ENCODE measurements around the gene KLF13. TPM values are rescaled to one million over a fixed set of nuclear protein-coding genes. Genes with fewer than 3 reads are reported as not detected.
A peak's percentile ranks its signal among the peaks of the same experiment; 100 is the strongest.
"Not testable (repeated sequence)": the region's sequence is repeated elsewhere in the genome, so short reads cannot be mapped to it uniquely, and the experiment has no call there.

The KLF13 gene
- total RNA-seq, 1 donor from 2014 or later: 21.4 TPM

DNA sequence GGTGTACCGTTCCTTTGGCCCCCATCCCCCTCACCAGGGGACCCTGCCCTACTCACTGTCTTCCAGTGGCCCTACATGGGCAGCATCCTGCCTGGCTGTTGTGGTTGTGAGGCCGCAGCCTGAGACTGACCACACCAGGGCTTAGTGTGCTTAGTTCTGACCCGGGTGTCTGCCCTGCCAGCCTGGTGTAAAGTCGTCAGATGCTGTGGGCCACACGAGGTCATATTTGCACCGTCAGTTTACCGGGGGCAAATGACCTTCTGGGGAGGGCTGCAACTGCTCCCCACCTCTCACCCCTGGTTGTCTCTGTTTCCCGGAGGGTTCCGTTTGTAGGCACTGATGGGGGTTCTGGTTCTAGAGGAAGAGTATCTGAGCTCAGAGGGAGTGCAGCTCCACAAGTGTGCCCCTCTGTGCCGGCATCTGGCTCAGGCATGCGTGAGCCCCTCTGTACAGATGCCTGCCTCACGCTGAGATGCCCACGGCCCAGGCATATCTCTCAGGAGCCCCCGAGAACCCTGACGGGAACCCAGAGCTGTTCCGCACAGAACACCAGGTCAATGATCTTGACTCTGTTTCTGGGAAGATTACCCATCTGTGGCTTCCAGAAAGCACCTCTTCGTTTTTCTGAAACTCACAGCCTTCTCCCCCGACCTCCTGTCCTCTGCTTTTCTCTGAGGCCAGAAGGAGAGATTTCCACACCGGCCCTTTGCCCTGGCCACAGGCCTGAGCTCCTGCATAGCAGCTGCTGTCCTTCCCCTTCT is 19.2 kb downstream of the KLF13 start:
- no peak for DNase-seq (ENCODE audit: low read depth in 2 of 2)

DNA sequence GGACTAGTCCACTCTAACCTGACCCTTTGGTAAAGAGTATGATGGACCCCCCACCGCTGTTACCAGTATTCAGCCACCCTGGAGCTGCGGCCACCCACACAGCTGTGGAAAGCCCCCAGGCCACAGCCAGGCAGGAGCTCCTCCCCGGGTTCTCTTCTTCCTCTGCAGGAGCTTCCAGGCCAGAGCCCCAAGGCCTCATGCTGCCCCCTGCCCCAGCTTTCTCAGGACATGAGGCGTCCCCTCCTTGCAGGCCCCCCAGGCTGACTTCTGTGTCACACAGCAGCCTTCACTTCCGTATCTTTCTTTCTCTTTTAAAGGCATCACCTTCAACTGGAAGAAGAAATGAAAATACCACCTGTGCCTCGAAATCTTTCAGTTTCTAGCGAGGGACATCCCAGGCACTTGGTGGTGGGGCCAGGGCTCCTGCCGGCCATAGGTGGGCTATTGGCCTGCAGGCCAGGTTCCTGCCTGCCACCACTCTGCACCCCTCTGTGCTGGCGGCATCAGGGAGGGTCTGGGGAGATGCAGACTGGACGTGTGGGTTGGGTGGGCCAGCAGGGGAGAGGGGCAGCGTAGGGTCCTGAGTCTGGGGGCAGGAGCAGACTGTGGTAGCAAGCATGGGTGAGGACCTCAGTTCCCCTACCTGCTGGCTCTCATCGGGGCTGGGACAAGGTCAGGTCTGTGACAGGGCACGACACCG is 19.9 kb downstream of the KLF13 start:
- DNase-seq (ENCODE audit: low read depth in 2 of 2): no peak

DNA sequence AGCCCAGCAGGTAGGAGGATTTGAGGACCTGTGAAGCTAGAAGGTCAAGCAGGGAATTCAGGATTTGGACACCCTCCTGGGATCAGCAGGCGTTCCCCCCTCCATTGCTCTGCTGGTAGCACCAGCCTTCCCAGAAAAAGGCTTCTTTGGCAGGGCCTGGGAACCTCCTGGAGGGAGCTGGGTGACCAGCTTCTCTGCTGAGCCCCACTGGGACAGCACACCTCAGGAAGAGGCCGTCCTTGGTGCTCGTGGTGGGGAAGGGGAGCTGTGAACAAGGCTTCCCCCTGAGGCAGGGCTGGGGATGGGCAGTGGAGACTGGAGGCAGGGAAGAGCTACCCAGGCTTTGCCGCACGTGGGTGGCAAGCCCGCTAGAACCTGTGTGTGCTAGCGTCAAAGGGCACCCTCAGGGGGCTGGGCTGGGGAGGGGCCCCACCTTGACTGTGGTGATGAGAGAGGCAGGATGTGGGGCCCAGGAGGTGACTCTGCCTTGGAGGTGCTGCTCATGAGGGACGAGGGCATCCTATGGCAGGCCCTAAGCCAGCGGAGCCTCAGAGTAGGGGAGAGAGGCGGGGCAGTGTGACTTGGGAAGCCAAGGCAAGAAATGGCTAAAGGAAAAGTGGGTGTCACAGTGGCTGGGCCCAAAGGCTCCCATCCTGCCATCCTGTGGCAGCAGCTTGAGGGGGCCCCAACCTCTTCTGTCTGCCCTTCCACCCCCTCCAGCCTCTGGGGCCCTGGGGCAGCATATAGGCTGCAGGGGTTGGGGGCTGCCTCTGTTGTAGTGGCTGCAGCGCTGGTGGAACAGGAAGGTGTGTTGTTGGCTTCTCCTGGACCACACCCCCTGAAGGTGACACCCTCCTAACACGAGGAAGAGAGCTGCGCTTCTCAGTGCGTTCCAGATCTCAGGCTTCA is 20.7 kb downstream of the KLF13 start:
- DNase-seq (ENCODE audit: low read depth in 2 of 2): no peak

DNA sequence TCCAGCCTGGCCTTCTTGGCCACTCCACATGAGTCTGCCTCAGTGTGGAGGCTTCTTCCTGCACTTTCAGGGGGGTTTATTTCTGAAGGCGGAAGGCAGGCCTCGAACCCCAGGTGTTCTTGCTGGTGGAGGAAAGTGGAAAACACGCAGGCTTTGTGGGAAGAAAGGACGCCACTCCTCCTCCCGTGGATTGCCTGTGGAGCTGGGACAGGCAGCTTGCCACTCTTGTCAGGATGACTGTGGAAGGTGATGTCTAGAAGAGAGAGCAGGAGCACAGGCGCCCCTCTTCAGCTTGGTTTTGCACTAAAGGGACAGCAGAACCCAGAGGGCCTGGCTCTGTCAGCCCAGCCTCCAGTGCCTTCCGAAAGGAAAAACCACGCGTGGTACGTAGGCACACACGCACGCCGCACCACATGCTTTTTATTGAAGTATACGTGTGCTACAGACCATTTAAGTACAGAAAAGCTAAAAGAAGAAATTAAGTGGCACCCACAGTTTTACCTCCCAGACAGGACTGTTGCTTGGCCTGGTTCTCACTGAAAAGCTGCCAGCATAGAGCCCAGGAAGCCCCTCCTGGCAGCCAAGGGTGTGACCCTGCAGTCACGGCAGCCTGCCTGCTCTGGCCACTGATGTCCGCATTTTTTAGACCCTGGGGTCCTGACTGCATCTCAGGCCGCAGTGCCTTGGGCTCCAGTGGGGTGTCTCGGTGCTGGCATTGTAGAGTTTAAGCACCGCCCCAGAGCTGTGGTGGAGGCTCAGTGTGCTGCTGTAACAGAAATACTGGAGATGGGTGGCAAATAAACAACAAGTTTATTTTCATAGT is 21.6 kb downstream of the KLF13 start:
- DNase-seq (ENCODE audit: low read depth in 2 of 2): no peak

DNA sequence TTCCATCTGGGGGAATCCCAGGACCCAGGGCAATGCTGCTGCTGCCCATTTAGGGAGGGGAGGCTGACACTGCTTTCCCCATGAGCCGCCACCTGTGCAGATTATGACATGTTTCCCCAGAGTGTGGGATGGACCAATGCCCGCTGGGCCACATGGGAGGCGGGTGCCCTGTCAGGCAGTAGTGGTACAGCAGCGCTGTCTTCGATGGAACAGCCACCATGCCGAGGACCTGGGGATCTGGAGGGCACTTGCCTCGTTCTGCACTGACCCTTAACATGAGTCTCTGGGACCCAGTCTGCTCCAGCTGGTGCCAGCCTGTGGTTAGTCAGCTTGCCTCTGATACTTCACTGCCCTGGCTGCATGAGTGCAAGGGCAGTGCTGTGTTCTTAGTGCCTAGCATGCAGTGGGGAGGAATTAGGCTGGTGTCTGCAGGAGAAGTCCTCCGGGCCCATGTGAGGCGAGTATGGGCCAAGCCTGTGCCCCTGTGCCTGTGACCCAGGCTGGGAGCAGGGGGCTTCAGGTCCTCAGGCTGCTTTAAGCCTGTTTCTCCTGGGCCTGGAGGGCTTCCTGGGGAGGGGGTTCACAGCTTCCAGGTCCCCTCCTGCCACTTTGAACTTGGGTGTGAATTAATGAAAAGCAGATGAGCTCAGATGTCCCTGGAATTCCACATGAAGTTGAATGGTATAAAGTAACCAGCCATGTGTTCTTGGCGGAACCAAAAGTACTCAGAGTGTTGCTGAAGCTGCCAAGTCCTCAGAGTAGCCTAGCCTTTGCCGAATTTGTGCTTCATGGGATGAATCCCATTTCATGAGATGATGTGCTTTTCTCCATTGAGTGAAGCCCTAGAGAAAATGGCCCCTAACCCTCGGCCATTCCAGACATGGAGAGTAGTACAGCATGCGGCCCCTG is 22.9 kb downstream of the KLF13 start:
- DNase-seq (ENCODE audit: low read depth in 2 of 2): no peak

DNA sequence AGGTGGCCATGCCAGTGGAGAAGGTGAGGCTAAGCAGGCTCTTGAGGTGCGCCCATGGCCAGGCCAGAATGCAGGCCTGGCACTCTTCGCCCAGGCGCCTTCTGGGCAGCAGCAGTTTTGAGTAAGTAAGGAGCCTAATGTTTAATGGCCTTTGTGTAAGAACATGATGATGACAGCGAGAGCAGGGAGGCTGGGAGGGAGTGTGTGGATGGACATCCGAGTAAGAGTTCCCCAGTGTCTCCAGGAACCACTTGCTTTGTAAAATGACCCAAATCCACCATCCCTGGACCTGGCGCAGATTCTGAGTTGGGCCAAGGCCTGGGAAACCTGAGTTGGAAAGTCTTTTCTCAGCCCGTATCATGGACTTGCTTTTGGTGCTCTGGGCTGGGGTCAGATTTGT is 24.1 kb downstream of the KLF13 start:
- DNase-seq (ENCODE audit: low read depth in 2 of 2): no peak

DNA sequence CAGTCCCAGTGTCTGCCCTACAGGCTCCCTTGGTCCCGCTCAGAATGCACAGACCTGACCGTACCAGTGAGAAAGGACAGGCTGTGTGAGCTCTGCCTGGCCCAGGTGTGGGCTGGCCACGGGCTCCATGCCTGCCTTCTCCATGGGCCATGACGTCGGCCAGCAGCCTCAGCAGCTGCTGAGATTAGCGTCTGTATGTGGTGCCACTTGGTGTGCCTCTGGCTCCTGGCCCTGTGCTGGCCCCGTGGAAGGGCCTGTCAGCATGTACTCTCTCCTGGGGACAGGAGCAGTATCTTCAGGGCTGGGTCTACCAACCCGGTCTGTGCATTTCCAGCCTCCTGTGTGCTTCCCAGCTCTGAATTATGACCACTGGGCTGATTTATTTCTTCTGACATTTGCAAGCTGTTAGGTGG is 25.7 kb downstream of the KLF13 start:
- DNase-seq (ENCODE audit: low read depth in 2 of 2): no peak

DNA sequence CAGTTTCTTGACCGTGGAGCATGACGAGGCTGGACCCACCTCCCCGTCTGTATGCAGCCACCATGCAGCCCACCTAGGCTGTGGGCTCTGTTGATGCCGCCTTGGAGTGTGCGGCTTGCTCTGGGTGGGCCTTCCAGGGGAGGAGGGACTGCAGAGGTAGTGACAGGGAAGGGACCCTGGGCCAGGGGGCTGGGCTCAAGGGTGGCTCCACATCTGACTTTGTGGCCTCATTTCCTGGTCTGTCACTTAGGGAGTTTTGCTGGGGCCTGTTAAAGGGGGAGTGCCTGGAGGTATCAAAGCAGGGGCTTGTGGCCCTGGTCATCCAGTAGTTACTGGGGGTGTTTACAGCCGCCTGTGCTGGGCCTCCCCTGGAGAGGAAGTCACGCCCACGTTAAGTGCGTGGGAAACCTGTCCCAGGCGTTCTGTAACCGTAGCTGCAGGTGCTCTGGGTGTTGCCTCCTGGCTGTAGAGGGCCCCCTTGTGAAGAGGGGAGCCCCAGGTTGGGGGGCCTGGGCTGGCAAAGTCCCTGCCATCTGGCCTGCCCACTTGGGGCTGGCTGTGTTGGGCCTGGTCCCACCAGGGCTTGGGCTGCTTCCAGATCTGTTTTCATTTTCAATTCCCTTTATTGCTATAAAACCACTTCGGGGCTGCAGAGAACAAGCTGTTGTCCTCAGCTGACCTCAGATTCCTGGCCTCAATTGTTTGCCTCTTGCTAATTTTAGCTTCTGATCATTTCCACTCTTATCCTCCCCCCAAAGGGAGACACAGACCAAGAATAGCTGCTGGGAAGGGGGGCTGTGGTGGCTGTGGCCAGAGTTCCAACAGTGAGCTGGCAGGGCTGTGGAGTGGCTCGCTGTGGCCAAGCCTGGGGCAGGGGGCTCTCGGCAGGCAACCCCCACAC is 26.5 kb downstream of the KLF13 start:
- DNase-seq (ENCODE audit: low read depth in 2 of 2): peak; percentile 80 to 82

DNA sequence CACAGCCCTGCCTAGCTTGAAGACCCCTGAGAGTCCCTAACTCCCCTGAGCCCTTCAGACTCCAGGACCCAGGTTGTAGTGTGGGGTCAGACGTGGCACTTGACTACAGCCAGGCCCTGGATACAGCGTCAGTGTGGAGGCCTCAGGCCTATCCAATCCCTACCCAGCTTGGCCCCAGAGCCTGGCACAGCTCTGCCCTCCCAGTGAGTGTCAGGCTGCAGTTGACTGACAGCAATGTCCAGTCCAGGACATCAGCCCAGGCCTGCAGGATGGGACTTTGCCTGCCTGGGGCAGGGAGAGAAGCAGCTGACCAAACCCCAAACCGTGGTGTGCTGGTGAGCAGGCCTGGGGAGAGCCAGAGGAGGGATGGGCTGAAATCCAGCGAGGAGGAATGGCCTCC is 27.3 kb downstream of the KLF13 start:
- no peak for DNase-seq (ENCODE audit: low read depth in 2 of 2)

DNA sequence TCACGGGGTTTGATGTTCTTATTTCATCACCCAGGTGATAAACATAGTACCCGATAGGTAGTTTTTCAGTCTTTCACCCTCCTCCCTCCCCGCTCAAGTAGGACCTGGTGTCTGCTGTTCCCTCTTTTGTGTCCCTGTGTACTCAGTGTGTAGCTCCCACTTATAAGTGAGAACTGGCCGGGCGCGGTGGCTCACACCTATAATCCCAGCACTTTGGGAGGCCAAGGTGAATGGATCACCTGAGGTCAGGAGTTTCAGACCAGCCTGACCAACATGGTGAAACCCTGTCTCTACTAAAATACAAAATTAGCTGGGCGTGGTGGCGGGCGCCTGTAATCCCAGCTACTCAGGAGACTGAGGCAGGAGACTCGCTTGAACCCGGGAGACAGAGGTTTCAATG is 29.5 kb downstream of the KLF13 start:
- DNase-seq (ENCODE audit: low read depth in 2 of 2): not testable (repeated sequence)

DNA sequence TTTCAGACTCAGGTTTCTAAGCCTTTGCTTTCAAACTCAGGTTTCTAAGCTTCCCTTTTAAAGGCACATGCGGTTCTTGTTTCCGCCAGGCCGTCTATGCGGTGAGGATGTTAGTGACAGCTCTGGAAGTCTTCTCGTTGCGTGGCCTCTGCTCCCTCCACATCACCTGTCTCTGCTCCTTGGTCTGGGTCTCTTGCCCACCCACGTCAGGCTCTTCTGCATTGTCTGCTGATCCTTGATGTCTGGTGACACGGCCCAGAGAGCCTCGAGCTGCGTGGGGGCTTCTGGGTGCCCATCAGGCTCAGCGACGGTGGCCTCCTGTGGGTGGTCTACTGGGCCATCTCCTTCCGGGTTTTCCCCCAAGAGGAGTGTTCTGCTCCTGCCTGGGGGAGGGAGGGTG is 30.5 kb downstream of the KLF13 start:
- no peak for DNase-seq (ENCODE audit: low read depth in 2 of 2)

DNA sequence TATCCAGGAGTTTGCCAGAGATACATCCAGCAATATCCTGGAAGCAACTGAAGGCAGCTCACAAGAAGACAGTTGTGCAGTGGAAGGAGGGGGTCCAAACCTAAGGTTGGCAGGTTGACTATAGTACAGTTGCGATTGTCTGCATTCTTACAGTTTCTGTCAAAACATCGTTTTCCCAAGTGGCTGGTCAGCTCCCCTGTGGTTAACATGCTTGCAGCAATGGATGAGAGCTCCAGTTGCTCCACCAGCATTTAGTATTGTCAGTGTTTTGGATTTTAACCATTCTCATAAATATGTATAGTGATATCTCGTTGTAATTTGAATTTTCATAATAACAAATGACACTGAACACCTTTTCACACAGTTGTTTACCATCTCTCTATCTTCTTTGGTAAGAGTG is 31.5 kb downstream of the KLF13 start:
- no peak for DNase-seq (ENCODE audit: low read depth in 2 of 2)

DNA sequence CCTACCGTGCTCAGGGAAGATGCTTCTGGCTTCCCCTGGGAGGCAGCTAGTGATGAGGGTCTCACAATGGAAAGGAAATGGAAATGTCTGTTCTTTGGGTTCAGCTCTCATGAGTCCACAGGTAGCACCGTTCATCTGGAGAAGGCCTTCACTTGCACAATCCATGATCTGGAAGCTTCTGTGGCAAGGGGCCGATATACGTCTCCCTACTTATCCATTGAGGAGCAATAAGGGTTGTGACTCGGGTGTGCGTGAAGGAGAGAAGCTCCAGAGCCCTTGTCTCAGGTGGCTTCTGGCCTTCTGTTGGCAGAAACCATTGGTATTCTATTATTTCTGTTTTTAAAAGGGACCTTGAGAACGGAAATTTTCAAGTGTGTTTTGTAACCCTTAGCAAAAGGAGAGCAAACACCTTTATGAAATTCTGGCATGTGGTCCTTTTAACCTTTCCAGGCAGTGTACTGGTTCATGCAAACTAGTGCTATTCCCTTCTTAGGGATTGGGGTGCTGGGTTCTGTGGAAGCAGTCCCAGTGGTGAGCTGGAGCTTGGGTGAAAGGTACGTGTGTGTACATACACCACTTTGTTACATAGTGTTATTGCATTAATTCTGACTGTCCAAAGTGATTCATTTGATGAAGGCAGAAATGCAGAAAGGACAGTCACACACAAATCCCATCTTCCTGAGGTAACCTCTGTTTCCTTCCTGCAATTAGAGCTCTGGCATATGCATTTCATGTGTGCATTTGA is 32.5 kb downstream of the KLF13 start:
- DNase-seq (ENCODE audit: low read depth in 2 of 2): peak in 1 of 2 donors; percentile 39

DNA sequence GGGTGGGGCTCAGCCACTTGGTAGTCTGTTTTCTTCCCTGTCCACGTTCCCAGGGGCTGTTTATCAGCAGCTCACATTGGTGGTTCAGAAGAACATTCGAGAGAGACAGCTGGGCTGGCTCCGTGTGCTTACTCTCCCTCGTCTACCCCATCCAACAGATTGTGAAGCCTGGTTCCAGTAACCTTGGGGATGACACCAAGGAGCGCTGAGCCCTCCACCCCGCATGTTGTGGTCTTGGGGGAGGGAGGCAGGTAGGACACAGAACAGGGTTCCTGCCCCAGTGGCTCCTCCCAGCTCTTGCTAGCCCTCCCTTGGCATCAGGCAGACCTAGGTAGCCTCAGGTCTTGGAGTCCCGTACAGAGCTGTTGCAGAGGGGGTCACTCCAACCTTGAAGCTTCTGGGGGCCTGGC is 33.1 kb downstream of the KLF13 start:
- DNase-seq (ENCODE audit: low read depth in 2 of 2): no peak

DNA sequence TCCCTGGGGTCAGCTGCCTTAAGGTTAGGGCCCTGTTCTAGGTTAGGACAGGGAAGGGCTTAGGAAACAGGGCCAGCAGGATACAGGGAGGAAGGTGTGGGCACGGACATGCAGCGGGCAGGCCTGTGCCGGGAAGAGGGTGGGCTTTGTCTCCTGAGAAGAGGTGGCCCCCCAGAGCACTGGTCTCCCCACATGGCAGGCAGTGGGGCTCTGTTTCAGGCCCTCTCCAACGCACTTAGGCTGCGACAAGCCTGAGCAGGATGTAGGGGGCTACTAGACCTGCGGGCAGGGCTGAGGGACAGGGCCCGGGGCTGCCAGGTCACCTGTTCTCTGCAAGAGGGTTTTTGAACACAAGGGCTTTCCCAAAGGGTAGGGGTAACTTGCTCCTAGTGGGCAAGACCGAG is 33.5 kb downstream of the KLF13 start:
- DNase-seq (ENCODE audit: low read depth in 2 of 2): no peak

DNA sequence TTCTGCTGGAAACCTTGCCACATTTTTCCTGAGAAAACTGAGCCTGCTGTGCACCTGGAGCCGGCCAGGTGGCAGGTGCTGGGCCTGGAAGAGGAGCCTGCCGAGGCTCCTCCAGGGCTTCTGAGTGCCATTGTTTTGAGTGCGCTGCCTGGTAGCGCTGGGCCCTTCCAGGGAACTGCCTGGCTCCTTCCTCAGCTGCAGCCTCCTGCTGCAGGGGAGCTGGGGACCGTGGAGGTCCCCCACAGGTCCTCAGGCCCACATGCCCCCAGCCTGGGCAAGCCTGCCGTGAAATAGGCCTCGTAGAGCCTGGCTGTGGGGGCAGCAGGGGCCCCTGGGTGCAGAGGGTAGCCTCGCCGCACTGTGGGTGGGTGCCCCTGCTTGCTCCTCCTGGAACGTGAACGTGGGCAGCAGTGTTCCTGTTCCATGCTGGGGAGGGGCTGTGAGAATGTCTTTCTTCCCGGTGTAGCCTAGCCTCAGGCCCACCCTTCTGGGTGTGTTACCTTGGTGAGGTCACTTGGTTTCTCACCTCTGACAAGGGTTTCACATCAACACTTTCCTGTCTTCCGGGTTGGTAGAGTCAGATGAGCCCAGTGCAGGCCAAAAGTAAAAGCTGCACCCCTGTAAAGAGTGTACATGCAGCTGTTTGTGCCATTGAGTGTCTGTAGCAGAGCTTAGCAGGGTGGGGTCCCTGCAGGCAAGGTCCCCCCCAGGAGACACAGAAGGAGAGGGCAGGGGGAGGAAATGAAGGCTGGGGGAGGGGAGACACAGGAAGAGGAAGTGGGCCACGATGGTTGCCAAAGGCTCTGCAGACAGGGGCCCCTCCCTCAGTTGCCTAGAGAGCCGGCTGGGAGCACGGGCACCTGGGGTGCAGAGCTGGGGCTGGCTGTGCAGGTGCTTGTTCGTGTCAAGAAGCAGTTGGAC is 34.5 kb downstream of the KLF13 start:
- DNase-seq (ENCODE audit: low read depth in 2 of 2): no peak

DNA sequence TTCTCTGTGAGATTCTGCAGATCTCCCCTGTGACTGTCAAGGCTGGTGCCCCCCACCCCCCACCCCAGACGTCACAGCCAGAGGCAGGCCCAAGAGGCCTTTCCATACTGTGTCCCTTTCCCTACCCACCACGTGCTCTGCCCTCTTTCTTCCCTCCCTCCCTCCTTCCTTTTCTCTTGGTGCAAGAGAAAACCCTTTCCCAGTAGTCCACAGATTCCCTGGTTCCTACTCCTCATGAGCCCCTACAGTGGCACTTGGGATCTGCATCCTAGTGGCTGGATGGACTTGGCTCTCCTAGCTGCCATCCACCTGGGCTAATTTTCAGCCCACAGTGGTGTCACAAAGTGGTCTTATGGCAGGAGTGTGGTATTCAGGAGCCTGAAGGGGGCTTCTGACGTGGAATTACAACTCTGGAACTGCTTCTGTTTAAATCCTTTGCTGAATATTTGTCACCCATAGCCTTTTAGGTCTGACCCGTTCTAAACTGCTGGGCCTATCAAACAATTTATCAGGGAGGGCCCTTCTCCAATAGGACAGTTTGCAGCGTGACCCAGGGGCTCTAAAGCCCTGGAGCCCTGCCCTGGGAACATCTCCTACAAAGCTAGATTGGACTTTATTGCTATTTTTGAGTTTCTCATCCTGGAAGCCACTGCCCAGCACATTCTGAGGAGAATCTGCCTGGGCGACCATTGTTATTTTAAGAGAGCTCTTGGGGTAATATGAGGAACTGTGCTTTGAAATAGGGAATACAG is 35.3 kb downstream of the KLF13 start:
- no peak for DNase-seq (ENCODE audit: low read depth in 2 of 2)
